GM21723 (cell line): ENCODE data around the gene MAX.
"Not testable (repeated sequence)": the region's sequence is repeated elsewhere in the genome, so short reads cannot be mapped to it uniquely, and the experiment has no call there.

ENCODE experiments used
- ATAC-seq: cut with Tn5 transposase; IDR thresholded peaks from one replicate; pipeline ENCODE4 v1.9.1; 2021; ENCODE audit warnings: mild to moderate bottlenecking, moderate library complexity; ENCODE audit not compliant: unreplicated experiment

Gene MAX

DNA sequence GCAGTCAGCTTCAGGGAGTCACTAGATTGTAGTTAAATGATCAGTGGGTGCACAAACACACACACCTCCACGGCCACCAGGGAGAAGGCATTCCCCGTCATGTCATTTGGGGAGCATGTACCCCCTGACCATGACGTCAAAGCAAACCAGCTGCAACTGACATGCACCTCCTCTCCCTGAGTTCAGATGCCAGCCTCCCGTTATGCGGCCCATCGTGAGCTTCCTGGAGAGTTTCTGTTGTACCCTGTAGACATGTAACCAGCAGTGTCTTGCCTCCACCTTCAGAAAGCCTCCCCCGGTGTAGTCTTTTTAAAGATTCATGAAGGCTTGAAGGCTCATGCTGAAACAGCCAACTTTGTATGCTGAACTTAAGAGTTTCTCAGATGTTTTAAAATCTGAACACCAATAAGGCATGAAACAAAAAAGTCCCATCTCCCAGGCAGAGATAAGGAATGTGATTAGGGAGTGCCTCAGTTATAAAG, 60.8 kb downstream of the MAX start:
- ATAC-seq: no peak

DNA sequence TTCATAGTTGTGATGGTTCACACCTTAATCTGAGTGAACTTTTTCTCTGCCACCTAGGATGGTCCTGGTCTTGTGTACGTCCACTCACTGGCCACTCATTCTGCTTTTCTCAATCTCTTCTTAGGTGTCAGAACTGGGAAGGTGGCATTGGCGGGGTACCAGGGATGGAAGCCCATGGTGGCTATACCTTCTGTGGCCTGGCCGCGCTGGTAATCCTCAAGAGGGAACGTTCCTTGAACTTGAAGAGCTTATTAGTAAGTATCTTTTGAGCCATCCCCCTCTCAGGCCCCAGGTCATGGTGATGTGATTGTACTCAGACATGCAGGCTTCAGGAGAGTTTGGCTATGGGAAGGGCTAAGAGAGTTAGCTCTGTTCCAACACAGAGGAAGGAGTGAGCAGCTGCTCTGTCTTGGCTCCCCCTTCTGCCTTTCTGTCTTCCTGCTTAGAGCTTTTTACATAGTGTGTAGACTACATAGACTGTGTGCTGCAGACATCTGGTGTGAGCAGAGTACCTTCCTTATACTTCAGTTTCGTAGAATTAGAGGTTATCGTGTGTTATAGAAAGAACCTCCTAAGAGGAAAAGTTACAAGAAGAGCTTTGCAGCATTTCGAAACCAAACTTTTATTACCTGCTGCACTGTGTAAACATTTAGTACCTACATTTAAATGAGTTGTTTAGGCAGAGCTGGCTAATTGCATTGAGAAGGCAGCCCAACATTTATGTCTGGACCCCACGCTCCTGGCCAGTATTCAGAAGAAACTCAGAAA, 61.5 kb downstream of the MAX start:
- ATAC-seq: no peak

DNA sequence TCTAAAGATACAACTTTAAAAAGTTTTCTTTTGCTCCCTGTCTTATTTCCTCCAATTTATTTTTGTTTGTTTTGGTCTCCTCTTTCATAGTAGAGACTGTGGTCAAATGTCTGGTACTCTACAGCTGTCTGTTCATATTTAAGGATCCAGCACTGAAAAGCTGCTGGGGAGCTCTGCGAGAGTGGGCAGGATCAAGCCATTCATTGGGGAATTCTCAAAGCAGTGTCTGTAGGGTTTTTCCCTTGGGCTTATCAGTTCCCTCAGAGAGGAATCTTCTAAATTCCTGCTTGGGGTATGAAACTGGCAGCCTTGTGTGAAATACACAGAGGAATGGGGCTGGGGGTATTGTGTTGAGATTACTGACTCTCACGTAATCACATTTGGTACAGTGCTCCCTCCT, 63.4 kb downstream of the MAX start:
- ATAC-seq: no peak

DNA sequence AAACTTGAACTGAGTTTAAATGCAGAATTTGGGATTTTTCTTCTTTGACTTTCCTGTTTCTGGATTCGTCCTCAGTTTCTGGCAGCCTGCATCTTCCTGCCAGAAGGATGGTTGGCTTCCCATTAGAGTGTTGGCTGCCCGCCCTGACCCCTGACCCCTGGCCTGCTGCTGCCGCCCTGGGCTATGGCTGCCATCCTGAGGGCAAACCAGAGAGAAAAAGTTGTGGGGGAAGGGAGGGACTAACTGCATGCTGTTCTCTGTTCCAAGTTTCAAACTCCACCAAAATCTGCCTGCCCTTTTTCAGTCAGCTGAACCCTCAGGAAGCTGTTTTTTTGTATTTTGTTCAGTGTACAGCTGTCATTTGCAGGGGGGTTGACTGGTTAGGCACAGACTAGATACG, 67.3 kb downstream of the MAX start:
- no peak for ATAC-seq

DNA sequence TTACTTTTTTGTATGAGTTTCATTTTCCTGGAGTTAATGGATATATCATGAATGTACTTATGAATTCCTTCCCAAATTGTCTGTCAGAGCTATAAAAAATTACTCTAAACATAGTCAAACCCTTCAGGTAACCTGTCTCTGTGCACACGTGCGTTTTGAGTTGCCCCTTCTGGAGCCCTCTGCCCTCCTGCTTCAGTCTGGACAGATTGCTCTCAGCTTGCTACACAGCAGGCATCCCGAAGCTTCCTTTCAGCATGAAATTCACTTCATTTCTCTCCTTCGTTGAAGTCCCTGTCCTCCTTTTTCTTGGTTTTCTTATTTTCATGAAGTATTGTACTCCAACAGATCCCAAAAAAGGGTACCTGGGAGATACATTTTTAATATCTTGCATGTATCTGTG, 68.3 kb downstream of the MAX start:
- no peak for ATAC-seq

DNA sequence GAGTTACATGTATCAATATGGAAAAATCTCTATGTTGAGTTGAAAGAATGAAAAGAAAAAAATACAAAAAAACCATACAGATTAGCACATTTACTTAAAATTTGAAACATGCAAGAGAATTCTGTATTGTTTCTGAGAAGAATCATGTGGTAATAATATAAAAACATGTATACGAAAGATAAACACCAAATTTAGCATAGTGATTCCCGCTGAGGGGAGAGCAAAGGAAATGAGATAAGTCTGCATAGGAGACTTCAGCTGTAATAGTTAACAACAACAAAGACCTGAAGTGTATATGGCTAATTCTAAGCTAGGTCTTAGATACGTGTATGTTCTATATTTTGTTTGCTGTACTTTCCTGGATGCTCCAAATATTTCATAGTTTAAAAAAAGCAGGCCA, 69.1 kb downstream of the MAX start:
- ATAC-seq: no peak

DNA sequence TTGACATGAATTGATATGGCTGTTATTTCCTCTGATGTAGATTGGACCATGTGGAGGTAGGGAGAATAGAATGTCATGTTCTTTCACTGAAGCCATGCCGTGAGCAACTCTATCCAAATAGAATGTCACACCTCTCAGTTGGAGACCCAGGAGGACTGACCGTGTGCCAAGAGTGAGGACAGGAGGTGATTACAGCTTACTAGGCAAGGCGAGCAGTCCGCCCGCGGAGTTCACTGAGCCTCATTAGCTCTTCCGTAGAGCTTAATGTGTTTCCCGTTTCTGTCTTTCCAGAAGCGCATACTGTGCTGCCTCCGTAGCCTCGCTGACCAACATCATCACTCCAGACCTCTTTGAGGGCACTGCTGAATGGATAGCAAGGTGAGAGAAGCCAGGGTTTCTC, 70.0 kb downstream of the MAX start:
- ATAC-seq: no peak

DNA sequence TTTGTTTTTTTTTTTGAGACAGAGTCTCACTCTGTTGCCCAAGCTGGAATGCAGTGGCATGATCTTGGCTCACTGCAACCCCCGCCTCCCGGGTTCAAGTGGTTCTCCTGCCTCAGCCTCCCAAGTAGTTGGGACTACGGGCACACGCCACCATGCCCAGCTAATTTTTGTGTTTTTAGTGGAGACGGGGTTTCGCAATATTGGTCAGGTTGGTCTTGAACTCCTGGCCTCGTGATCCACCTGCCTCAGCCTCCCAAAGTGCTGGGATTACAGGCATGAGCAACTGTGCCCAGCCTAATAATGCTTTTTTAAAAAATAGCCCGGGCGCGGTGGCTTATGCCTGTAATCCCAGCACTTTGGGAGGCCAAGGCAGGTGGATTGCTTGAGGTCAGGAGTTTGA, 71.0 kb downstream of the MAX start:
- ATAC-seq: not testable (repeated sequence)

DNA sequence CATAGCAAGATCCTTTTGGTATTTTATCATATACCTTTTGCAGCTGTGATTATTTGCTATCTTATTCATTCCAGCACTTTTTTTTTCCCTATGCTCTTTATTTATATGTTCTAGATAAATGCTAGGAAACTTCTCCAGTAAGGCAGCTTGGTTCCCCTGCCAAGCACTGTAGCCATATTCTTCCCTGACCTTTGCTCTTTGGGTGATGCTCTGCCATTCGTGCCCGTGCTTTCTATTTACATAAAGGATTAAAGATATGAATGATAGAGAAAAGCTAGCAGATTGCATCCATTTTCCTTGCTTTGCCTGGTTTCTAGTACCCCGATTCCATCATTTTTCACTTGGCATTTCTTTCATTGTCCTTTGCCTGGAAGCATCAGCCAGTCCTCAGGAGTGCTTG, 73.4 kb downstream of the MAX start:
- no peak for ATAC-seq

DNA sequence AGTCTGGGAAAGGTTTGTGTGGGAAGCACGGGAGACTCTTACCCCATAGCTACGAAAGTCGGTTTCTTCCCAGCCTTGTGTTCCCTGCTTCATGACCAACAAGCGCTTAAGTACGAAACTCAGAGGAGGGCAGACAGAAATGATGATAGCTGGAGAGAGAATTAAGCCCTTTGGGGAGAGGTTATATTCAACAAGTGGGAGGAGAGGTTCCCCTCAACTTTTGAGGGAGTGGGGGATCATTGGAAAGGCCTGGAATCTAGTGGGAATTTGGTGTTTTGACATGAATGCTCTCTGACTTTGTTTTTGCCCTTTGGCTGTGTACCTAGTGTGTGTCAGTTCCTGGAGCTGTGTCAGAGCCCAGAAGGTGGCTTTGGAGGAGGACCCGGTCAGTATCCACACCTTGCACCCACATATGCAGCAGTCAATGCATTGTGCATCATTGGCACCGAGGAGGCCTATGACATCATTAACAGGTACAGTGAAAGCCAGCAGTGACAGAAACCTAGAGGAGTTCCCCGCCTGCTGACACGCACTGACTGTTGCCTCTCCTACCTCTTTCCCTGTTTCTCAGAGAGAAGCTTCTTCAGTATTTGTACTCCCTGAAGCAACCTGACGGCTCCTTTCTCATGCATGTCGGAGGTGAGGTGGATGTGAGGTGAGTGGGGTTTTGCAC, 75.1 kb downstream of the MAX start:
- no peak for ATAC-seq

DNA sequence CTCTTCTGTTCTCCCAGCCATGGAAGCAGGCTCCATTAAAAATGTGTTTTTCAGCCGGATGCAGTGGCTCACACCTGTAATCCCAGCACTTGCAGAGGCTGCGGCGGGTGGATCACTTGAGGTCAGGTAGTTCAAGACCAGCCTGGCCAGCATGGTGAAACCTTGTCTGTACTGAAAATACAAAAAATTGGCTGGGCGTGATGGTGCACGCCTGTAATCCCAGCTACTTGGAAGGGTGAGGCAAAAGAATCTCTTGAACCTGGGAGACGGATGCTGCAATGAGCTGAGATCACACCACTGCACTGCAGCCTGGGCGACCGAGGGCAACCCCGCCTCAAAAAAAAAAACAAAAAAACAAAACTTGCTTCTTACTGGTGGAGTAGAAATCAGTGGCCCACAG, 75.8 kb downstream of the MAX start:
- no peak for ATAC-seq

DNA sequence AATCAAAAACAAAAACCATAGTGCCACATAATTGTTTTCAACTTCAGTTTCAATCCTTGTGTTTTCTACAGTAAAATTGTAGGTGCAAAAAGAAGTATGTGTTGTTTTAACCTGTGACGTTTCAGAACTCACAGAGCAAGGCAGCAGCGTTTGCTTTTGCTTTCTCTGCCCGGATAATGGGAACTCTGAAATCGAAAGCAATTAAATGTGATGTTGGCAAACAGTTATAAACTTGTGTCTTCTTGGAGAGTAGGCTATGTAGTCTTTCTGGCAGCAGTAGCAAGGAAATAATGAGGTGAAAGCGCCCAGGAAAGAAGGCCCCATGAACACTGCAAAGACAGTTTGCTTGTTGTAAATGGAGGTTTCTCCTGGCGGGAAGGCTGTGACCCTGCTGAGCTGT, 76.5 kb downstream of the MAX start:
- ATAC-seq: no peak
